ENCODE results near the gene PLA1A.

DNA sequence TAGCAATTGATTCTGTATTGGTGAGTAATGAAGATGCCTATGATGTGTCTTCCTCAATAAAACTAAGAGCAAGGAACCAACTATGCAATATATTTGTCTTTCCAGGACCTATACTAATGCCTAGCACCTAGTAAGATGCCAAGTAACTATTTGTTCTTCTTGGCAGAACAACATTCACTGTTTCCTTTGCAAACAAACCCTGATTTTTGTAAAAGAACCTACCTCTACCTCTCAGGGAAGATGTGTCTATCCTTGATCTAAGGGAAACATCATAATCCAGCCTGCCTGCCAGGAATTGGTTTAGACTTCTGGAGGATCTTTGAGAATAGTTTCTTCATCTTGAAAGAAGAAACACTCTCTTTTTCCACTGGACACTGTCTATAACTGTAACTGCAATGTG lies 22.2 kb upstream of the PLA1A start:
- TF ChIP-seq, protein P1, sequence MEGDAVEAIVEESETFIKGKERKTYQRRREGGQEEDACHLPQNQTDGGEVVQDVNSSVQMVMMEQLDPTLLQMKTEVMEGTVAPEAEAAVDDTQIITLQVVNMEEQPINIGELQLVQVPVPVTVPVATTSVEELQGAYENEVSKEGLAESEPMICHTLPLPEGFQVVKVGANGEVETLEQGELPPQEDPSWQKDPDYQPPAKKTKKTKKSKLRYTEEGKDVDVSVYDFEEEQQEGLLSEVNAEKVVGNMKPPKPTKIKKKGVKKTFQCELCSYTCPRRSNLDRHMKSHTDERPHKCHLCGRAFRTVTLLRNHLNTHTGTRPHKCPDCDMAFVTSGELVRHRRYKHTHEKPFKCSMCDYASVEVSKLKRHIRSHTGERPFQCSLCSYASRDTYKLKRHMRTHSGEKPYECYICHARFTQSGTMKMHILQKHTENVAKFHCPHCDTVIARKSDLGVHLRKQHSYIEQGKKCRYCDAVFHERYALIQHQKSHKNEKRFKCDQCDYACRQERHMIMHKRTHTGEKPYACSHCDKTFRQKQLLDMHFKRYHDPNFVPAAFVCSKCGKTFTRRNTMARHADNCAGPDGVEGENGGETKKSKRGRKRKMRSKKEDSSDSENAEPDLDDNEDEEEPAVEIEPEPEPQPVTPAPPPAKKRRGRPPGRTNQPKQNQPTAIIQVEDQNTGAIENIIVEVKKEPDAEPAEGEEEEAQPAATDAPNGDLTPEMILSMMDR (IDR thresholded peaks at IDR 0.05): no peak
- TF ChIP-seq POLR2A (IDR thresholded peaks at IDR 0.05): no peak
